ENCODE results near the gene UCHL3.

GRCh38 chr13:75513271-75513670, 36.3 kb upstream of the UCHL3 start:
- TF ChIP-seq, protein P1, sequence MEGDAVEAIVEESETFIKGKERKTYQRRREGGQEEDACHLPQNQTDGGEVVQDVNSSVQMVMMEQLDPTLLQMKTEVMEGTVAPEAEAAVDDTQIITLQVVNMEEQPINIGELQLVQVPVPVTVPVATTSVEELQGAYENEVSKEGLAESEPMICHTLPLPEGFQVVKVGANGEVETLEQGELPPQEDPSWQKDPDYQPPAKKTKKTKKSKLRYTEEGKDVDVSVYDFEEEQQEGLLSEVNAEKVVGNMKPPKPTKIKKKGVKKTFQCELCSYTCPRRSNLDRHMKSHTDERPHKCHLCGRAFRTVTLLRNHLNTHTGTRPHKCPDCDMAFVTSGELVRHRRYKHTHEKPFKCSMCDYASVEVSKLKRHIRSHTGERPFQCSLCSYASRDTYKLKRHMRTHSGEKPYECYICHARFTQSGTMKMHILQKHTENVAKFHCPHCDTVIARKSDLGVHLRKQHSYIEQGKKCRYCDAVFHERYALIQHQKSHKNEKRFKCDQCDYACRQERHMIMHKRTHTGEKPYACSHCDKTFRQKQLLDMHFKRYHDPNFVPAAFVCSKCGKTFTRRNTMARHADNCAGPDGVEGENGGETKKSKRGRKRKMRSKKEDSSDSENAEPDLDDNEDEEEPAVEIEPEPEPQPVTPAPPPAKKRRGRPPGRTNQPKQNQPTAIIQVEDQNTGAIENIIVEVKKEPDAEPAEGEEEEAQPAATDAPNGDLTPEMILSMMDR (IDR thresholded peaks at IDR 0.05) = no peak
- TF ChIP-seq POLR2A (IDR thresholded peaks at IDR 0.05) (no peak), POLR2AphosphoS5 (IDR thresholded peaks at IDR 0.05) (no peak)

All from prostate gland (tissue), 2 donors.